HepG2 (cell line): ENCODE measurements around the gene PTMA. TPM values are rescaled to one million over a fixed set of nuclear protein-coding genes. Genes with fewer than 3 reads are reported as not detected.

ENCODE experiments used
- GTF3A ChIP-seq: sonication (generic); formaldehyde crosslinking; conservative IDR thresholded peaks from 2 replicates; pipeline ENCODE4 v1.4.0; 2020; ENCODE audit warnings: mild to moderate bottlenecking, missing genetic modification reagents
- NFAT5 ChIP-seq: sonication (generic); formaldehyde crosslinking; IDR thresholded peaks from 2 replicates; pipeline ENCODE4 v1.4.0; 2020; ENCODE audit warnings: missing genetic modification reagents
- SKIL ChIP-seq: sonication (generic); formaldehyde crosslinking; IDR thresholded peaks from 2 replicates; pipeline ENCODE4 v1.8.0; 2022; ENCODE audit warnings: missing genetic modification reagents, mild to moderate bottlenecking, moderate library complexity, borderline replicate concordance
- SNAI1 ChIP-seq: sonication (generic); formaldehyde crosslinking; IDR thresholded peaks from 2 replicates; pipeline ENCODE4 v1.5.0; 2020; ENCODE audit warnings: mild to moderate bottlenecking, missing genetic modification reagents, borderline replicate concordance
- TAF1 ChIP-seq: sonication (generic); formaldehyde crosslinking; IDR thresholded peaks from 2 replicates; pipeline ENCODE4 v1.4.0; 2020; ENCODE audit warnings: missing genetic modification reagents
- TCF7L2 ChIP-seq: IDR thresholded peaks from 2 replicates; pipeline ENCODE4 v1.6.1; 2011; ENCODE audit warnings: mild to moderate bottlenecking, low read depth, low read length, moderate library complexity
- TOPORS ChIP-seq: sonication (generic); formaldehyde crosslinking; IDR thresholded peaks from 2 replicates; pipeline ENCODE4 v1.8.0; 2023; ENCODE audit warnings: mild to moderate bottlenecking, missing genetic modification reagents
- ZNF20 ChIP-seq: sonication (generic); formaldehyde crosslinking; IDR thresholded peaks from 2 replicates; pipeline ENCODE4 v1.4.0; 2020; ENCODE audit warnings: mild to moderate bottlenecking, moderate library complexity, missing genetic modification reagents
- ZNF484 ChIP-seq: sonication (generic); formaldehyde crosslinking; IDR thresholded peaks from 2 replicates; pipeline ENCODE4 v1.5.1; 2020; ENCODE audit warnings: mild to moderate bottlenecking, low read depth, missing genetic modification reagents, borderline replicate concordance
- ZSCAN31 ChIP-seq: sonication (generic); formaldehyde crosslinking; IDR thresholded peaks from 2 replicates; pipeline ENCODE4 v1.5.0; 2020; ENCODE audit warnings: low read depth, mild to moderate bottlenecking, missing genetic modification reagents
- ZZZ3 ChIP-seq: sonication (generic); formaldehyde crosslinking; IDR thresholded peaks from 2 replicates; pipeline ENCODE4 v1.4.0; 2020; ENCODE audit warnings: missing genetic modification reagents, mild to moderate bottlenecking, borderline replicate concordance
- polyA plus RNA-seq, 8 experiments: library from polyadenylated mRNA; depleted of rRNA in 3 of 8; stranded (reverse) in 7 of 8; unstranded in 1 of 8; fragments of >200 nt; fragmentation: Illumina TruSeq in 4 of 8; extraction: Trizol in 4 of 8; gene quantifications; 2 replicates each; pipeline versions ENCODE4 v1.2.1 to v1.2.3, GENCODE V29; 2011 to 2016; ENCODE audit warnings: low read depth in 4 of 8, missing spikeins in 1 of 8, mixed read lengths in 1 of 8; ENCODE audit not compliant: insufficient read depth in 1 of 8
- total RNA-seq, 5 experiments: library from RNA; depleted of rRNA; stranded (reverse); fragments of >200 nt; fragmentation: Illumina TruSeq; extraction: Trizol; gene quantifications; 2 replicates each; pipeline ENCODE4 v1.2.3, GENCODE V29; 2016; ENCODE audit warnings: low read depth in 1 of 5
- TF ChIP-seq, protein P1 (sequence below): sonication (generic); formaldehyde crosslinking; IDR thresholded peaks from 2 replicates; pipeline ENCODE4 v1.9.0; 2021; ENCODE audit warnings: missing genetic modification reagents, mild to moderate bottlenecking, borderline replicate concordance
- TF ChIP-seq, protein P2 (sequence below): sonication (generic); formaldehyde crosslinking; conservative IDR thresholded peaks from 2 replicates; pipeline ENCODE4 v1.4.0; 2020; ENCODE audit warnings: missing genetic modification reagents
- TF ChIP-seq, protein P3 (sequence below): sonication (generic); formaldehyde crosslinking; IDR thresholded peaks from 2 replicates; pipeline ENCODE4 v1.8.0; 2022; ENCODE audit warnings: low read depth, missing genetic modification reagents
- TF ChIP-seq, protein P4 (sequence below): sonication (generic); formaldehyde crosslinking; IDR thresholded peaks from 2 replicates; pipeline ENCODE4 v1.4.0; 2020; ENCODE audit warnings: missing genetic modification reagents

PTMA gene
- total and polyA plus RNA-seq, 2 of the 13 experiments (the other 11 are each of a cell fraction or from before 2014, with no cell fraction given): 190 to 1,086 TPM

GRCh38 chr2:231680285-231680991 lies 27.9 kb upstream of the PTMA start (continued):
- TF ChIP-seq SKIL (CRISPR knock-in tag) (peak; percentile 56; the same call in 1 of the 2 replicates), NFAT5 (CRISPR knock-in tag) (peak; percentile 46; the same call in 1 of the 2 replicates), GTF3A (CRISPR knock-in tag) (no peak), ZZZ3 (CRISPR knock-in tag) (no peak), ZNF484 (CRISPR knock-in tag) (peak; percentile 40; the same call in 1 of the 2 replicates), ZSCAN31 (CRISPR knock-in tag) (peak; percentile 22; the same call in 1 of the 2 replicates), TAF1 (CRISPR knock-in tag) (peak; percentile 63), SNAI1 (CRISPR knock-in tag) (peak; percentile 92; the same call in 1 of the 2 replicates), ZNF20 (CRISPR knock-in tag) (0 out of 2 replicates have a peak, but pooled peaks have one; percentile 30), TCF7L2 (no peak), TOPORS (peak; percentile 49; the same call in 1 of the 2 replicates)
- TF ChIP-seq, protein P1, sequence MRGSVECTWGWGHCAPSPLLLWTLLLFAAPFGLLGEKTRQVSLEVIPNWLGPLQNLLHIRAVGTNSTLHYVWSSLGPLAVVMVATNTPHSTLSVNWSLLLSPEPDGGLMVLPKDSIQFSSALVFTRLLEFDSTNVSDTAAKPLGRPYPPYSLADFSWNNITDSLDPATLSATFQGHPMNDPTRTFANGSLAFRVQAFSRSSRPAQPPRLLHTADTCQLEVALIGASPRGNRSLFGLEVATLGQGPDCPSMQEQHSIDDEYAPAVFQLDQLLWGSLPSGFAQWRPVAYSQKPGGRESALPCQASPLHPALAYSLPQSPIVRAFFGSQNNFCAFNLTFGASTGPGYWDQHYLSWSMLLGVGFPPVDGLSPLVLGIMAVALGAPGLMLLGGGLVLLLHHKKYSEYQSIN: no peak
- TF ChIP-seq, protein P2, sequence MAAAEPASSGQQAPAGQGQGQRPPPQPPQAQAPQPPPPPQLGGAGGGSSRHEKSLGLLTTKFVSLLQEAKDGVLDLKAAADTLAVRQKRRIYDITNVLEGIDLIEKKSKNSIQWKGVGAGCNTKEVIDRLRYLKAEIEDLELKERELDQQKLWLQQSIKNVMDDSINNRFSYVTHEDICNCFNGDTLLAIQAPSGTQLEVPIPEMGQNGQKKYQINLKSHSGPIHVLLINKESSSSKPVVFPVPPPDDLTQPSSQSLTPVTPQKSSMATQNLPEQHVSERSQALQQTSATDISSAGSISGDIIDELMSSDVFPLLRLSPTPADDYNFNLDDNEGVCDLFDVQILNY (CRISPR knock-in tag): peak; percentile 92
- TF ChIP-seq, protein P3, sequence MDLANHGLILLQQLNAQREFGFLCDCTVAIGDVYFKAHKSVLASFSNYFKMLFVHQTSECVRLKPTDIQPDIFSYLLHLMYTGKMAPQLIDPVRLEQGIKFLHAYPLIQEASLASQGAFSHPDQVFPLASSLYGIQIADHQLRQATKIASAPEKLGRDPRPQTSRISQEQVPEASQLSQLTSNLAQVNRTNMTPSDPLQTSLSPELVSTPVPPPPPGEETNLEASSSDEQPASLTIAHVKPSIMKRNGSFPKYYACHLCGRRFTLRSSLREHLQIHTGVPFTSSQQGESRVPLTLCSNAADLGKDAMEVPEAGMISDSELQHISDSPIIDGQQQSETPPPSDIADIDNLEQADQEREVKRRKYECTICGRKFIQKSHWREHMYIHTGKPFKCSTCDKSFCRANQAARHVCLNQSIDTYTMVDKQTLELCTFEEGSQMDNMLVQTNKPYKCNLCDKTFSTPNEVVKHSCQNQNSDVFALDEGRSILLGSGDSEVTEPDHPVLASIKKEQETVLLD: peak; percentile 56; the same call in 1 of the 2 replicates
- TF ChIP-seq, protein P4, sequence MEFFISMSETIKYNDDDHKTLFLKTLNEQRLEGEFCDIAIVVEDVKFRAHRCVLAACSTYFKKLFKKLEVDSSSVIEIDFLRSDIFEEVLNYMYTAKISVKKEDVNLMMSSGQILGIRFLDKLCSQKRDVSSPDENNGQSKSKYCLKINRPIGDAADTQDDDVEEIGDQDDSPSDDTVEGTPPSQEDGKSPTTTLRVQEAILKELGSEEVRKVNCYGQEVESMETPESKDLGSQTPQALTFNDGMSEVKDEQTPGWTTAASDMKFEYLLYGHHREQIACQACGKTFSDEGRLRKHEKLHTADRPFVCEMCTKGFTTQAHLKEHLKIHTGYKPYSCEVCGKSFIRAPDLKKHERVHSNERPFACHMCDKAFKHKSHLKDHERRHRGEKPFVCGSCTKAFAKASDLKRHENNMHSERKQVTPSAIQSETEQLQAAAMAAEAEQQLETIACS (CRISPR knock-in tag): no peak
